HepG2 (cell line): ENCODE data around the gene WRAP73. TPM values are rescaled to one million over a fixed set of nuclear protein-coding genes. Genes with fewer than 3 reads are reported as not detected.

ENCODE experiments used
- ATAC-seq: fragments of 200-7000 bp; cut with Tn5 transposase; 3 replicates; pipeline ENCODE4 v1.9.1; 2020; ENCODE audit warnings: mild to moderate bottlenecking, moderate library complexity
- BruUV-seq: library from RNA; stranded (reverse); fragments of 400-500 nt; replicated peaks from 2 replicates; lab custom pipeline; 2021; lab: Mats Ljungman, UMichigan
- CTCF ChIA-PET: fragments of 300-600 bp; formaldehyde crosslinking; extraction: SDS; loops from one replicate; lab custom pipeline; 2021; ENCODE audit warnings: low total read pairs, inconsistent platforms, low intra/inter-chr PET ratio; lab: Yijun Ruan, JAX
- POLR2A ChIA-PET: fragments of 350-600 bp; sonication (Branson Sonifier 250); formaldehyde crosslinking; loops from one replicate; lab custom pipeline; 2020; ENCODE audit warnings: antibody characterized with exemption, inconsistent platforms; lab: Yijun Ruan, JAX
- DNase-seq: peaks from one replicate; pipeline ENCODE4 v3.0.0-alpha.2; 2015; ENCODE audit warnings: low spot score
- FAIRE-seq: peaks from 3 replicates; lab custom pipeline; 2011; peaks lifted over from hg19 to GRCh38; lab: Jason Lieb, UNC
- H2AFZ ChIP-seq: one replicate; pipeline ENCODE4 v1.6.1; 2011; ENCODE audit warnings: low read length, inconsistent platforms
- H3K27ac ChIP-seq: fragments of 300-600 bp; 3 replicates; pipeline ENCODE4 v1.8.0; 2011; ENCODE audit warnings: mixed run types, mild to moderate bottlenecking, mixed read lengths, low read length, inconsistent platforms; ENCODE audit not compliant: insufficient read depth; ENCODE audit errors: extremely low read length
- H3K27me3 ChIP-seq, 2 experiments: fragments of 200-600 bp in 1 of 2; 2 replicates in 1 of 2; 3 replicates in 1 of 2; pipeline versions ENCODE4 v1.6.0 to v1.8.0; 2011; ENCODE audit warnings: low read length in 2 of 2, mild to moderate bottlenecking in 2 of 2, moderate library complexity in 2 of 2, inconsistent platforms in 1 of 2; ENCODE audit not compliant: insufficient read depth in 2 of 2, control insufficient read depth in 1 of 2
- H3K36me3 ChIP-seq, 2 experiments: fragments of 200-600 bp in 1 of 2; replicated peaks in 1 of 2; 2 replicates in 1 of 2; 3 replicates in 1 of 2; pipeline versions ENCODE4 v1.5.1 to v1.8.0; 2011; ENCODE audit warnings: low read length in 2 of 2, inconsistent platforms in 1 of 2; ENCODE audit not compliant: insufficient read depth in 2 of 2, control insufficient read depth in 1 of 2
- H3K4me1 ChIP-seq: 2 replicates; pipeline ENCODE4 v1.5.1; 2012; ENCODE audit warnings: low read length, inconsistent platforms; ENCODE audit not compliant: insufficient read depth
- H3K4me2 ChIP-seq: 2 replicates; pipeline ENCODE4 v1.6.0; 2011; ENCODE audit warnings: low read depth, low read length, inconsistent platforms
- H3K4me3 ChIP-seq, 3 experiments: fragments of 200-600 bp in 1 of 3; sonication (generic), shearing (Covaris generic) in 1 of 3; replicated peaks in 1 of 3; 2 replicates each; pipeline ENCODE4 v1.5.1; 2011 to 2016; ENCODE audit warnings: low read length in 3 of 3, inconsistent platforms in 2 of 3, low read depth in 2 of 3, mild to moderate bottlenecking in 2 of 3, control low read depth in 1 of 3, mixed read lengths in 1 of 3; ENCODE audit not compliant: insufficient read depth in 1 of 3
- H3K79me2 ChIP-seq: one replicate; pipeline ENCODE4 v1.6.1; 2011; ENCODE audit warnings: low read length, inconsistent platforms; ENCODE audit not compliant: insufficient read depth
- H3K9ac ChIP-seq: 2 replicates; pipeline ENCODE4 v1.6.0; 2011; ENCODE audit warnings: mild to moderate bottlenecking, low read depth, low read length, inconsistent platforms; ENCODE audit not compliant: insufficient read depth
- H3K9me3 ChIP-seq: 2 replicates; pipeline ENCODE4 v1.5.1; 2012; ENCODE audit warnings: mild to moderate bottlenecking, low read length
- H4K20me1 ChIP-seq: 2 replicates; pipeline ENCODE4 v1.6.0; 2011; ENCODE audit warnings: inconsistent platforms, mild to moderate bottlenecking, low read length, moderate library complexity; ENCODE audit not compliant: insufficient read depth
- KDM5B ChIP-seq: sonication (generic); formaldehyde crosslinking; IDR thresholded peaks from 2 replicates; pipeline ENCODE4 v1.4.0; 2020; ENCODE audit warnings: missing genetic modification reagents, mild to moderate bottlenecking, borderline replicate concordance
- MIER3 ChIP-seq: IDR thresholded peaks from 2 replicates; pipeline ENCODE4 v1.6.1; 2016; ENCODE audit warnings: missing compliant biosample characterization, borderline replicate concordance
- MTA1 ChIP-seq: sonication (generic); formaldehyde crosslinking; IDR thresholded peaks from 2 replicates; pipeline ENCODE4 v1.4.0; 2020; ENCODE audit warnings: missing genetic modification reagents, mild to moderate bottlenecking, borderline replicate concordance
- NR2F1 ChIP-seq, 2 experiments: fragments of 450-650 bp in 1 of 2; formaldehyde crosslinking in 1 of 2; IDR thresholded peaks; 2 replicates each; pipeline versions ENCODE4 v1.5.0 to v1.6.1; 2016 to 2020; ENCODE audit warnings: mild to moderate bottlenecking in 1 of 2, missing compliant biosample characterization in 1 of 2, missing genetic modification reagents in 1 of 2, moderate library complexity in 1 of 2
- RFX1 ChIP-seq: fragments of 450-650 bp; IDR thresholded peaks from 2 replicates; pipeline ENCODE4 v1.6.1; 2017
- SIN3A ChIP-seq: IDR thresholded peaks from 2 replicates; pipeline ENCODE4 v1.6.1; 2011; ENCODE audit warnings: low read depth, mild to moderate bottlenecking, control low read depth, low read length, borderline replicate concordance
- ZNF251 ChIP-seq: sonication (generic); formaldehyde crosslinking; IDR thresholded peaks from 2 replicates; pipeline ENCODE4 v1.9.0; 2021; ENCODE audit warnings: mild to moderate bottlenecking, missing genetic modification reagents
- ZNF33B ChIP-seq: sonication (generic); formaldehyde crosslinking; IDR thresholded peaks from 2 replicates; pipeline ENCODE4 v1.5.1; 2020; ENCODE audit warnings: mild to moderate bottlenecking, missing genetic modification reagents
- WGBS: methylation state at CpG from one replicate; pipeline ENCODE4 v1.1.6; 2017; ENCODE audit warnings: low lambda C conversion rate; 5-methylcytosine and 5-hydroxymethylcytosine counted together
- in situ Hi-C: cut with HindIII; loops from 2 replicates; pipeline ENCODE4 v1.10.0; 2017; ENCODE audit warnings: low pct_unique_long_range_greater_than_20kb; ENCODE audit not compliant: extremely low pct_ligation_motif_present
- intact Hi-C: fragments of 100-400 bp; cut with micrococcal nuclease; formaldehyde crosslinking; loops from one replicate; pipeline ENCODE4 v1.10.0; 2022; ENCODE audit not compliant: unreplicated experiment
- polyA plus RNA-seq, 8 experiments: library from polyadenylated mRNA; depleted of rRNA in 3 of 8; stranded (reverse) in 7 of 8; unstranded in 1 of 8; fragments of >200 nt; fragmentation: Illumina TruSeq in 4 of 8; extraction: Trizol in 4 of 8; gene quantifications; 2 replicates each; pipeline versions ENCODE4 v1.2.1 to v1.2.3, GENCODE V29; 2011 to 2016; ENCODE audit warnings: low read depth in 4 of 8, missing spikeins in 1 of 8, mixed read lengths in 1 of 8; ENCODE audit not compliant: insufficient read depth in 1 of 8
- total RNA-seq, 5 experiments: library from RNA; depleted of rRNA; stranded (reverse); fragments of >200 nt; fragmentation: Illumina TruSeq; extraction: Trizol; gene quantifications; 2 replicates each; pipeline ENCODE4 v1.2.3, GENCODE V29; 2016; ENCODE audit warnings: low read depth in 1 of 5
- TF ChIP-seq, protein P1 (sequence below): sonication (generic); formaldehyde crosslinking; IDR thresholded peaks from 2 replicates; pipeline ENCODE4 v1.4.0; 2020; ENCODE audit warnings: missing genetic modification reagents
- TF ChIP-seq, protein P2 (sequence below): IDR thresholded peaks from 2 replicates; pipeline ENCODE4 v1.4.0; 2020; ENCODE audit warnings: mild to moderate bottlenecking, missing genetic modification reagents

WRAP73 gene
- total and polyA plus RNA-seq, 2 of the 13 experiments (the other 11 are each of a cell fraction or from before 2014, with no cell fraction given) = 18.1 to 40.4 TPM

DNA sequence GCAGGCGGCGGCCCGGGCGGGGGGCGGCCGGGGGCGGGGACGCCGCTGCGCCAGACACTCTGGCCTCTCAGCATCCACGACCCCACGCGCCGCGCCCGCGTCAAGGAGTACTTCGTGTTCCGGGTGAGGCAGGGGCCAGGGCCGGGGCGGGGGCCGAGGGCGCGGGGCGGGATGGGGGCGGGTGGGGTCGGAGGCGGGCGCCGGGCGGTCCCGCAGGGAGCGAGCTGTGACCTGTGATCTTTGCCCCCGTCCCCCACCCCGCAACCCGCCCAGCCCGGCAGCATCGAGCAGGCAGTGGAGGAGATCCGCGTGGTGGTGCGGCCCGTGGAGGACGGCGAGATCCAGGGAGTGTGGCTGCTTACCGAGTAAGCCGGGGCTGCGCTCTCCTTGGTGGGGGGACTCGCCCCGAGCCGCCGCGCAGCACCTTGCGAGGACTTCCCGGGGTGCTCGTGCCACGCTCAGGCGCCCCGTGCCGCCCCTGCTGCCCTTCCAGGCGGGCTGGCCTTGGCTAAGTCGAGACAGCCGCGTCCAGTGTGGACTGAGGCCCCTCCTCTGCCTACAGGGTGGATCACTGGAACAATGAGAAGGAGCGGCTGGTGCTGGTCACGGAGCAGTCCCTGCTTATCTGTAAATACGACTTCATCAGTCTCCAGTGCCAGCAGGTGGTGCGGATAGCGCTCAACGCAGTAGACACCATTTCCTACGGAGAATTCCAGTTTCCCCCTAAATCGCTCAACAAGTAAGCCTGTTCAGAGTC is 24.6 kb downstream of the WRAP73 start (continued):
- TF ChIP-seq ZNF251 (no peak), ZNF33B (CRISPR knock-in tag) (0 out of 2 replicates have a peak, but pooled peaks have one; percentile 58), MTA1 (peak; percentile 82; the same call in 1 of the 2 replicates), NR2F1 (CRISPR knock-in tag; IDR thresholded peaks at IDR 0.05) (peak in 1 of 2 experiments; percentile 36; a peak in 1 of 4 replicates)
- TF ChIP-seq, protein P1, sequence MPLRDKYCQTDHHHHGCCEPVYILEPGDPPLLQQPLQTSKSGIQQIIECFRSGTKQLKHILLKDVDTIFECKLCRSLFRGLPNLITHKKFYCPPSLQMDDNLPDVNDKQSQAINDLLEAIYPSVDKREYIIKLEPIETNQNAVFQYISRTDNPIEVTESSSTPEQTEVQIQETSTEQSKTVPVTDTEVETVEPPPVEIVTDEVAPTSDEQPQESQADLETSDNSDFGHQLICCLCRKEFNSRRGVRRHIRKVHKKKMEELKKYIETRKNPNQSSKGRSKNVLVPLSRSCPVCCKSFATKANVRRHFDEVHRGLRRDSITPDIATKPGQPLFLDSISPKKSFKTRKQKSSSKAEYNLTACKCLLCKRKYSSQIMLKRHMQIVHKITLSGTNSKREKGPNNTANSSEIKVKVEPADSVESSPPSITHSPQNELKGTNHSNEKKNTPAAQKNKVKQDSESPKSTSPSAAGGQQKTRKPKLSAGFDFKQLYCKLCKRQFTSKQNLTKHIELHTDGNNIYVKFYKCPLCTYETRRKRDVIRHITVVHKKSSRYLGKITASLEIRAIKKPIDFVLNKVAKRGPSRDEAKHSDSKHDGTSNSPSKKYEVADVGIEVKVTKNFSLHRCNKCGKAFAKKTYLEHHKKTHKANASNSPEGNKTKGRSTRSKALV (CRISPR knock-in tag) = no peak

DNA sequence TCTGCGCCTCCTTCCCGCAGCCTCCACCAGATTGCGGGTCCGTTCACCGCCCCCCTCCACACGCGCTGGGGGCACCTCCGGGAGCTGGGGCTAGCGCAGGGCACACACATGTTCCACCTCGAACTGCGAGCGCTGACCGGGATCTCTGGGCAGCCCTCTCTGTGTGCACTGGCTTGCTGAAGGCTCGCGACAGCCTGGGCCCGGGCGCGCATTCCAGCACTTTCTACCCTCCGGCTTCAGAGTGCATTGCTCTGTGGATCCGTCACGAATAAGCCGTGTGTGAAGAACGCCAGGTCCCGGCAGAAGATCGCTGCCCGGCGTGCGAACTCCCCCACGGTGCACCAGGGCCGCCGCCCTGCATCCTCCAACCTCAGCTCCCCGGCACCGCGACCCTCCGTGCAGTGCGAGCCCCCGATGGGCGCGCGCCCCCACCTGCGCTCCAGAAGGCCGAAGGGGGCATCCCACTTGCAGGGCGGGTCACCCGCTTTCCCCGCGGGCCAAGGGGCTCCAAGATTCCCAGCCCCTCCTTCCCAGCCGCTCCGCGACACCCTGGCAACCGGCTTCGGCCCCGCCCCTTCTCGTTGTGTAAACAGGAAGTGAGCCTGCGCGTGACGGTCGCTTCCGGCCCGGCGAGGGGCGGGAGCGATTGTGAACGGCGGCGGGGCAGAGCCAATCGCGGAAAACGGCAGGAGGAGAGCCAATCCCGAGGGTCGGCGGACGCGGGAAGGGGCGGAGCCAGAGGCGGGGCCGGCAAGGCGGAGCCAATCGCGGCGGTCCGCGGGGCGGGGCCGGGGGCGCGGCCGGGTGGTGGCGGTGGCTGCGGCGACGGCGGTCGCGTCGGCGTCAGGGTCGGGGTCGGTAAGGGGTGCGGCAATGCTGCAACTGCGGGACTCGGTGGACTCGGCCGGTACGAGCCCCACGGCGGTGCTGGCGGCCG is 25.4 kb downstream of the WRAP73 start, which contains the start of gene TPRG1L:
TPRG1L (plus strand) TSS at position 816 of the 937 bp plus-strand sequence; CDS start at position 874, 58 bp downstream.
- intact Hi-C loops (loop anchor here (2.0 to 5.0 kb wide), 2 partner anchors 26 to 172 kb away; partner anchors contain the start of genes ARHGEF16 and WRAP73), in situ Hi-C loops (loop anchor here (5.0 kb wide), 2 partner anchors 57 to 142 kb away; no protein-coding TSS in a partner anchor)
- H3K4me3 ChIP-seq = peak within 1 kb of the TSS; percentile 94 to 99 (median 94)
- H3K4me1 ChIP-seq = peaks cover 30% of the 10 kb centered on the region
- FAIRE-seq (peak; percentile 12), ATAC-seq (peak; percentile 81), DNase-seq (peak; percentile 91)
- ChIA-PET POLR2A (interaction anchor here (1.0 to 1.2 kb wide), 2 partner anchors 42 to 151 kb away, joined by 3 to 4 read pairs; no protein-coding TSS in a partner anchor), CTCF (no interaction called here)
- no peaks in the 10 kb centered on the region for H3K9me3 ChIP-seq
- peaks cover 11 to 22% of the 10 kb centered on the region in 2 experiments for H3K36me3 ChIP-seq
- no peaks in the 10 kb centered on the region for H3K27me3 ChIP-seq
- H3K9ac ChIP-seq = peak within 1 kb of the TSS; percentile 76
- WGBS = 0% methylated on average over 18 of the region's 108 CpGs
- H3K79me2 ChIP-seq = peaks cover 5% of the 10 kb centered on the region
- BruUV-seq = TSS peak; percentile 51
- H3K27ac ChIP-seq = peak within 1 kb of the TSS; percentile 90
- H2AFZ ChIP-seq = no peak within 1 kb of the TSS
- no peaks in the 10 kb centered on the region for H4K20me1 ChIP-seq
- peak within 1 kb of the TSS; percentile 89 for H3K4me2 ChIP-seq
- peak; percentile 10; the same call in 1 of the 2 replicates for TF ChIP-seq MIER3 (CRISPR knock-in tag)
- TF ChIP-seq RFX1 = peak; percentile 75; the same call in 1 of the 2 replicates
- TF ChIP-seq KDM5B (CRISPR knock-in tag) = peak; percentile 39; the same call in 1 of the 2 replicates
- TF ChIP-seq, protein P2, sequence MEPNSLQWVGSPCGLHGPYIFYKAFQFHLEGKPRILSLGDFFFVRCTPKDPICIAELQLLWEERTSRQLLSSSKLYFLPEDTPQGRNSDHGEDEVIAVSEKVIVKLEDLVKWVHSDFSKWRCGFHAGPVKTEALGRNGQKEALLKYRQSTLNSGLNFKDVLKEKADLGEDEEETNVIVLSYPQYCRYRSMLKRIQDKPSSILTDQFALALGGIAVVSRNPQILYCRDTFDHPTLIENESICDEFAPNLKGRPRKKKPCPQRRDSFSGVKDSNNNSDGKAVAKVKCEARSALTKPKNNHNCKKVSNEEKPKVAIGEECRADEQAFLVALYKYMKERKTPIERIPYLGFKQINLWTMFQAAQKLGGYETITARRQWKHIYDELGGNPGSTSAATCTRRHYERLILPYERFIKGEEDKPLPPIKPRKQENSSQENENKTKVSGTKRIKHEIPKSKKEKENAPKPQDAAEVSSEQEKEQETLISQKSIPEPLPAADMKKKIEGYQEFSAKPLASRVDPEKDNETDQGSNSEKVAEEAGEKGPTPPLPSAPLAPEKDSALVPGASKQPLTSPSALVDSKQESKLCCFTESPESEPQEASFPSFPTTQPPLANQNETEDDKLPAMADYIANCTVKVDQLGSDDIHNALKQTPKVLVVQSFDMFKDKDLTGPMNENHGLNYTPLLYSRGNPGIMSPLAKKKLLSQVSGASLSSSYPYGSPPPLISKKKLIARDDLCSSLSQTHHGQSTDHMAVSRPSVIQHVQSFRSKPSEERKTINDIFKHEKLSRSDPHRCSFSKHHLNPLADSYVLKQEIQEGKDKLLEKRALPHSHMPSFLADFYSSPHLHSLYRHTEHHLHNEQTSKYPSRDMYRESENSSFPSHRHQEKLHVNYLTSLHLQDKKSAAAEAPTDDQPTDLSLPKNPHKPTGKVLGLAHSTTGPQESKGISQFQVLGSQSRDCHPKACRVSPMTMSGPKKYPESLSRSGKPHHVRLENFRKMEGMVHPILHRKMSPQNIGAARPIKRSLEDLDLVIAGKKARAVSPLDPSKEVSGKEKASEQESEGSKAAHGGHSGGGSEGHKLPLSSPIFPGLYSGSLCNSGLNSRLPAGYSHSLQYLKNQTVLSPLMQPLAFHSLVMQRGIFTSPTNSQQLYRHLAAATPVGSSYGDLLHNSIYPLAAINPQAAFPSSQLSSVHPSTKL (CRISPR knock-in tag) = peak; percentile 35; the same call in 1 of the 2 replicates
- TF ChIP-seq SIN3A = peak; percentile 72; the same call in 1 of the 2 replicates
